CD14-positive monocyte (primary cell): ENCODE results near the gene CRIM1. TPM values are rescaled to one million over a fixed set of nuclear protein-coding genes. Genes with fewer than 3 reads are reported as not detected.

Source experiments
- DNase-seq, 3 donors: peaks; one replicate each; pipeline ENCODE4 v3.0.0-alpha.2; 2011 to 2022
- H2AFZ ChIP-seq: 2 replicates; pipeline ENCODE4 v1.6.0; 2012; ENCODE audit warnings: mild to moderate bottlenecking, low read depth, low read length, inconsistent platforms; ENCODE audit not compliant: insufficient read depth, poor library complexity, severe bottlenecking
- H3K27ac ChIP-seq, 2 donors: 1 replicate in 1 of 2; 2 replicates in 1 of 2; pipeline ENCODE4 v1.5.1; 2012 to 2013; ENCODE audit warnings: low read length in 2 of 2, control low read depth in 1 of 2, inconsistent platforms in 1 of 2, low read depth in 1 of 2, mild to moderate bottlenecking in 1 of 2
- H3K27me3 ChIP-seq, 2 donors: one replicate each; pipeline versions ENCODE4 v1.6.0 to v1.6.1; 2011 to 2013; ENCODE audit warnings: low read length in 2 of 2; ENCODE audit not compliant: control insufficient read depth in 2 of 2, insufficient read depth in 2 of 2
- H3K36me3 ChIP-seq, 2 donors: replicated peaks in 1 of 2; 1 replicate in 1 of 2; 2 replicates in 1 of 2; pipeline versions ENCODE4 v1.5.1 to v1.6.1; 2012 to 2013; ENCODE audit warnings: low read length in 2 of 2, control low read depth in 1 of 2, inconsistent platforms in 1 of 2, mild to moderate bottlenecking in 1 of 2; ENCODE audit not compliant: insufficient read depth in 2 of 2, control insufficient read depth in 1 of 2
- H3K4me1 ChIP-seq, 2 donors: 1 replicate in 1 of 2; 2 replicates in 1 of 2; pipeline versions ENCODE4 v1.5.1 to v1.6.1; 2012 to 2013; ENCODE audit warnings: low read length in 2 of 2, control low read depth in 1 of 2, inconsistent platforms in 1 of 2, mild to moderate bottlenecking in 1 of 2, moderate library complexity in 1 of 2; ENCODE audit not compliant: insufficient read depth in 2 of 2, control insufficient read depth in 1 of 2
- H3K4me2 ChIP-seq: replicated peaks from 2 replicates; pipeline ENCODE3; 2012; ENCODE audit warnings: low read length, moderate library complexity, mild to moderate bottlenecking; ENCODE audit not compliant: poor library complexity, severe bottlenecking; ENCODE audit errors: extremely low read depth
- H3K4me3 ChIP-seq, 3 experiments: fragments of 200-600 bp in 1 of 3; sonication (generic) in 1 of 3; replicated peaks in 1 of 3; 1 replicate in 2 of 3; 2 replicates in 1 of 3; pipeline ENCODE4 v1.5.1; 2011 to 2013; ENCODE audit warnings: low read length in 3 of 3, mild to moderate bottlenecking in 3 of 3, control low read depth in 2 of 3, low read depth in 2 of 3, inconsistent platforms in 1 of 3, moderate library complexity in 1 of 3
- H3K79me2 ChIP-seq: 2 replicates; pipeline ENCODE4 v1.6.0; 2012; ENCODE audit warnings: mild to moderate bottlenecking, control low read depth, inconsistent platforms, low read length, moderate library complexity; ENCODE audit not compliant: insufficient read depth
- H3K9ac ChIP-seq: 2 replicates; pipeline ENCODE4 v1.6.0; 2017; ENCODE audit warnings: low read length, mild to moderate bottlenecking; ENCODE audit not compliant: insufficient read depth, poor library complexity, severe bottlenecking
- H3K9me3 ChIP-seq, 2 donors: replicated peaks in 1 of 2; 1 replicate in 1 of 2; 2 replicates in 1 of 2; pipeline versions ENCODE4 v1.5.1 to v1.6.1; 2012 to 2013; ENCODE audit warnings: low read length in 2 of 2, control low read depth in 1 of 2; ENCODE audit not compliant: control insufficient read depth in 1 of 2, insufficient read depth in 1 of 2
- H4K20me1 ChIP-seq: 2 replicates; pipeline ENCODE4 v1.6.0; 2012; ENCODE audit warnings: mild to moderate bottlenecking, low read length, control low read depth, moderate library complexity; ENCODE audit not compliant: insufficient read depth
- H3K27ac Mint-ChIP-seq, 7 donors: one replicate each; pipeline ENCODE4 v1.8.0; 2020; ENCODE audit warnings: mild to moderate bottlenecking in 7 of 7, mixed read lengths in 7 of 7, moderate library complexity in 6 of 7, inconsistent platforms in 2 of 7
- H3K27me3 Mint-ChIP-seq, 3 donors: one replicate each; pipeline ENCODE4 v1.8.0; 2021 to 2022; ENCODE audit warnings: low read depth in 3 of 3, mild to moderate bottlenecking in 3 of 3, mixed read lengths in 3 of 3, moderate library complexity in 3 of 3, inconsistent platforms in 1 of 3
- H3K36me3 Mint-ChIP-seq, 2 donors: one replicate each; pipeline ENCODE4 v1.8.0; 2020; ENCODE audit warnings: mixed read lengths in 2 of 2, inconsistent platforms in 1 of 2, mild to moderate bottlenecking in 1 of 2
- H3K4me1 Mint-ChIP-seq: one replicate; pipeline ENCODE4 v1.8.0; 2020; ENCODE audit warnings: mild to moderate bottlenecking, mixed read lengths
- H3K4me3 Mint-ChIP-seq, 2 donors: one replicate each; pipeline ENCODE4 v1.8.0; 2020; ENCODE audit warnings: mild to moderate bottlenecking in 2 of 2, mixed read lengths in 2 of 2, moderate library complexity in 1 of 2
- H3K9me3 Mint-ChIP-seq, 7 donors: one replicate each; pipeline ENCODE4 v1.8.0; 2020 to 2022; ENCODE audit warnings: mixed read lengths in 7 of 7, mild to moderate bottlenecking in 6 of 7, moderate library complexity in 6 of 7, inconsistent platforms in 2 of 7
- WGBS: methylation state at CpG from one replicate; pipeline ENCODE4 v1.1.5; 2013; ENCODE audit warnings: missing lambda C conversion rate; ENCODE audit not compliant: insufficient coverage; 5-methylcytosine and 5-hydroxymethylcytosine counted together
- intact Hi-C, 2 donors: fragments of 100-400 bp; cut with micrococcal nuclease; formaldehyde crosslinking; loops; one replicate each; pipeline versions ENCODE4 v1.15.0 to v1.15.1; 2023
- polyA plus RNA-seq, 3 donors: library from polyadenylated mRNA; depleted of rRNA in 1 of 3; unstranded in 2 of 3; stranded (reverse) in 1 of 3; fragments of 300-500 nt in 2 of 3; fragments of >200 nt in 1 of 3; fragmentation: Illumina TruSeq in 2 of 3; gene quantifications; 1 replicate in 2 of 3; 2 replicates in 1 of 3; pipeline ENCODE4 v1.2.3, GENCODE V29; 2012 to 2021
- TF ChIP-seq, protein P1 (sequence below): fragments of 200-600 bp; IDR thresholded peaks from one replicate; pipeline ENCODE4 v1.8.0; 2022; ENCODE audit warnings: antibody characterized with exemption, mild to moderate bottlenecking

CRIM1 gene
- polyA plus RNA-seq, 3 donors, result 0.08 to 0.27 TPM; not detected in 1

DNA sequence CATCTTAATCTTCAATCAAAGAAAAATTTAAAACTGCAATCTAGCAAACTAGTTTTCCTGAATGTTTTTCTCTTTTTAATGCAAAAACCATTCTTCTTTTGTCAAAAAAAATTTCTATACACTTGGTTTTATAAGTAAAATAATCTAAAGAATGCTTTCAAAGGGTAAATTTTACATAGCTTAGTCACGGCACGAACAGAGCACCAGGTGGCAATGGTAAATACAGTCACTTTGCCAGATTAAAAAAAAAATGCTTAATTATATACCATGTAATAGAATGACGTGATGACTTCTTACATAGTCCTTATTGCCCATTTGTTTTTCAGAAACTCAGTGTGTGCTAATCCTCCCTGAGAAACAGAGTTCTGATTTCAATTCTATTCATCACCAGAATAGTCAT lies 232.0 kb downstream of the CRIM1 start:
- Mint-ChIP-seq H3K27me3 (peaks cover 0 to 2% (median 0%) of the 10 kb centered on the region in 3 donors), H3K27ac (no peak overlapping the region), H3K9me3 (peaks cover 0 to 2% (median 0%) of the 10 kb centered on the region in 7 donors), H3K4me1 (peaks cover 34% of the 10 kb centered on the region), H3K4me3 (no peak overlapping the region), H3K36me3 (peaks cover 62 to 79% of the 10 kb centered on the region in 2 donors)
- Histone ChIP-seq H3K4me1 (peaks cover 8 to 10% of the 10 kb centered on the region in 2 donors), H3K27ac (no peak overlapping the region), H3K79me2 (peaks cover 67% of the 10 kb centered on the region), H3K9ac (no peak overlapping the region), H3K27me3 (no peaks in the 10 kb centered on the region), H3K4me2 (no peak overlapping the region), H4K20me1 (peaks cover 80% of the 10 kb centered on the region), H2AFZ (no peak overlapping the region), H3K9me3 (no peaks in the 10 kb centered on the region), H3K4me3 (no peak overlapping the region), H3K36me3 (peaks cover 51 to 85% of the 10 kb centered on the region in 2 donors)
- intact Hi-C loops, result no loop called here
- TF ChIP-seq, protein P1, sequence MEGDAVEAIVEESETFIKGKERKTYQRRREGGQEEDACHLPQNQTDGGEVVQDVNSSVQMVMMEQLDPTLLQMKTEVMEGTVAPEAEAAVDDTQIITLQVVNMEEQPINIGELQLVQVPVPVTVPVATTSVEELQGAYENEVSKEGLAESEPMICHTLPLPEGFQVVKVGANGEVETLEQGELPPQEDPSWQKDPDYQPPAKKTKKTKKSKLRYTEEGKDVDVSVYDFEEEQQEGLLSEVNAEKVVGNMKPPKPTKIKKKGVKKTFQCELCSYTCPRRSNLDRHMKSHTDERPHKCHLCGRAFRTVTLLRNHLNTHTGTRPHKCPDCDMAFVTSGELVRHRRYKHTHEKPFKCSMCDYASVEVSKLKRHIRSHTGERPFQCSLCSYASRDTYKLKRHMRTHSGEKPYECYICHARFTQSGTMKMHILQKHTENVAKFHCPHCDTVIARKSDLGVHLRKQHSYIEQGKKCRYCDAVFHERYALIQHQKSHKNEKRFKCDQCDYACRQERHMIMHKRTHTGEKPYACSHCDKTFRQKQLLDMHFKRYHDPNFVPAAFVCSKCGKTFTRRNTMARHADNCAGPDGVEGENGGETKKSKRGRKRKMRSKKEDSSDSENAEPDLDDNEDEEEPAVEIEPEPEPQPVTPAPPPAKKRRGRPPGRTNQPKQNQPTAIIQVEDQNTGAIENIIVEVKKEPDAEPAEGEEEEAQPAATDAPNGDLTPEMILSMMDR, result no peak
- DNase-seq, result no peak
- no CpG with 5 or more reads among the region's 3 CpGs for WGBS

DNA sequence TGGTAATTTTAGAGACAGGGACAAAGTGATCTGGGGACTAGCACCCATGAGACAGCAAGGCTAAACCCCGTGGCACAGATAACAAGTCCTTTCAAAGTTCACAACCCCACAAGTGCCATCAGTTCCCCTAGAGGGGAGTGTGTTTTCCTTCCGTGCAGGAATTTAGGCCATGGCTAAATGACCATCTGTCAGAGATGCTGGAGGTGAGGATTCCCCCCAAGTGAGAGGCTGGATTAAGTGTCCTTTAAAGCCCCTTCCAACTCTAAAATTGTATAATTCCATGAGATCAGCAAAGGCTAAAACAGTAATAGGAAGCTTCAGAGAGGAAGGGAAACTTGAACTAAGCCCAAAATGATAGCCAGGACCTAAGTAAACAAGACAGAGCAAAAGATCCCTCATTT lies 233.7 kb downstream of the CRIM1 start:
- Histone ChIP-seq H4K20me1 (peaks cover 79% of the 10 kb centered on the region), H3K36me3 (peaks cover 34 to 70% of the 10 kb centered on the region in 2 donors), H3K27me3 (no peaks in the 10 kb centered on the region), H3K9me3 (no peaks in the 10 kb centered on the region), H3K4me1 (peaks cover 7 to 10% of the 10 kb centered on the region in 2 donors), H3K9ac (no peak overlapping the region), H3K4me3 (no peak overlapping the region), H3K4me2 (no peak overlapping the region), H3K27ac (peak overlapping the region in 1 of 2 donors; percentile 52), H3K79me2 (peaks cover 79% of the 10 kb centered on the region), H2AFZ (no peak overlapping the region)
- DNase-seq, result no peak
- peak overlapping the region in 4 of 7 donors; percentile 37 to 90 (median 54) for H3K27ac Mint-ChIP-seq
- peaks cover 0 to 2% (median 0%) of the 10 kb centered on the region in 7 donors for H3K9me3 Mint-ChIP-seq
- H3K4me3 Mint-ChIP-seq, result no peak overlapping the region
- H3K4me1 Mint-ChIP-seq, result peaks cover 40% of the 10 kb centered on the region
- intact Hi-C loops, result no loop called here
- WGBS, result no CpG with 5 or more reads among the region's 2 CpGs
- peaks cover 0 to 2% (median 0%) of the 10 kb centered on the region in 3 donors for H3K27me3 Mint-ChIP-seq
- H3K36me3 Mint-ChIP-seq, result peaks cover 51 to 72% of the 10 kb centered on the region in 2 donors
- TF ChIP-seq, protein P1, result no peak
